Kasumi-1 (cell line): ENCODE data around the gene ADCY9.
"Not testable (repeated sequence)": the region's sequence is repeated elsewhere in the genome, so short reads cannot be mapped to it uniquely, and the experiment has no call there.

ENCODE experiments used
- DNase-seq, 2 experiments: peaks; one replicate each; lab custom pipeline; 2025; lab: John Stamatoyannopoulos, UW

Gene ADCY9

GRCh38 chr16:4093495-4094126 lies 22.6 kb downstream of the ADCY9 start:
- no peak for DNase-seq

- no peak for DNase-seq
These were observed 23.5 kb downstream of the ADCY9 start for GRCh38 chr16:4092547-4093265.

- no peak for DNase-seq
These were observed 24.8 kb downstream of the ADCY9 start for GRCh38 chr16:4091240-4092012.

GRCh38 chr16:4090351-4090851 lies 25.8 kb downstream of the ADCY9 start:
- peak in 1 of 2 experiments; percentile 1 for DNase-seq

- no peak for DNase-seq
These were observed 26.4 kb downstream of the ADCY9 start for GRCh38 chr16:4089811-4090301.

- no peak for DNase-seq
These were observed 26.9 kb downstream of the ADCY9 start for GRCh38 chr16:4089251-4089810.

- DNase-seq: no peak
These were observed 28.2 kb downstream of the ADCY9 start for GRCh38 chr16:4087990-4088577.

- no peak for DNase-seq
These were observed 28.9 kb downstream of the ADCY9 start for GRCh38 chr16:4087099-4087885.

- DNase-seq: no peak
These were observed 30.1 kb downstream of the ADCY9 start for GRCh38 chr16:4086153-4086552.

GRCh38 chr16:4085405-4085970 lies 30.8 kb downstream of the ADCY9 start:
- DNase-seq: no peak

GRCh38 chr16:4083347-4083870 lies 32.8 kb downstream of the ADCY9 start:
- no peak for DNase-seq

GRCh38 chr16:4082474-4083044 lies 33.7 kb downstream of the ADCY9 start:
- no peak for DNase-seq

- DNase-seq: no peak
These were observed 34.7 kb downstream of the ADCY9 start for GRCh38 chr16:4081521-4082021.

- DNase-seq: no peak
These were observed 35.2 kb downstream of the ADCY9 start for GRCh38 chr16:4081047-4081446.

GRCh38 chr16:4077174-4077649 lies 39.0 kb downstream of the ADCY9 start:
- DNase-seq: no peak

GRCh38 chr16:4075534-4075933 lies 40.7 kb downstream of the ADCY9 start:
- DNase-seq: no peak

- not testable (repeated sequence) for DNase-seq
These were observed 43.1 kb downstream of the ADCY9 start for GRCh38 chr16:4073150-4073549.

GRCh38 chr16:4071686-4072561 lies 44.3 kb downstream of the ADCY9 start:
- DNase-seq: no peak

GRCh38 chr16:4070936-4071335 lies 45.3 kb downstream of the ADCY9 start:
- no peak for DNase-seq
